IPS-20b (cell line): ENCODE results near the gene SOD1.

Experiments used
- H3K27ac ChIP-seq: one replicate; pipeline ENCODE4 v1.5.1; 2013; ENCODE audit warnings: low read length
- H3K27me3 ChIP-seq: 2 replicates; pipeline ENCODE4 v1.6.1; 2013; ENCODE audit warnings: mild to moderate bottlenecking, low read length, inconsistent platforms; ENCODE audit not compliant: insufficient read depth
- H3K36me3 ChIP-seq: 2 replicates; pipeline ENCODE4 v1.6.1; 2013; ENCODE audit warnings: low read depth, mild to moderate bottlenecking, inconsistent platforms, low read length, moderate library complexity; ENCODE audit not compliant: insufficient read depth
- H3K4me1 ChIP-seq: 2 replicates; pipeline ENCODE4 v1.6.1; 2013; ENCODE audit warnings: mild to moderate bottlenecking, control low read depth, inconsistent platforms, low read length, moderate library complexity; ENCODE audit not compliant: insufficient read depth
- H3K4me3 ChIP-seq: 2 replicates; pipeline ENCODE4 v1.5.1; 2013; ENCODE audit warnings: mild to moderate bottlenecking, low read length, inconsistent platforms
- H3K9ac ChIP-seq: 2 replicates; pipeline ENCODE4 v1.6.1; 2013; ENCODE audit warnings: low read depth, mild to moderate bottlenecking, inconsistent platforms, low read length, moderate library complexity
- H3K9me3 ChIP-seq: 2 replicates; pipeline ENCODE4 v1.6.1; 2013; ENCODE audit warnings: mild to moderate bottlenecking, low read depth, low read length, inconsistent platforms; ENCODE audit not compliant: insufficient read depth

Gene SOD1

DNA sequence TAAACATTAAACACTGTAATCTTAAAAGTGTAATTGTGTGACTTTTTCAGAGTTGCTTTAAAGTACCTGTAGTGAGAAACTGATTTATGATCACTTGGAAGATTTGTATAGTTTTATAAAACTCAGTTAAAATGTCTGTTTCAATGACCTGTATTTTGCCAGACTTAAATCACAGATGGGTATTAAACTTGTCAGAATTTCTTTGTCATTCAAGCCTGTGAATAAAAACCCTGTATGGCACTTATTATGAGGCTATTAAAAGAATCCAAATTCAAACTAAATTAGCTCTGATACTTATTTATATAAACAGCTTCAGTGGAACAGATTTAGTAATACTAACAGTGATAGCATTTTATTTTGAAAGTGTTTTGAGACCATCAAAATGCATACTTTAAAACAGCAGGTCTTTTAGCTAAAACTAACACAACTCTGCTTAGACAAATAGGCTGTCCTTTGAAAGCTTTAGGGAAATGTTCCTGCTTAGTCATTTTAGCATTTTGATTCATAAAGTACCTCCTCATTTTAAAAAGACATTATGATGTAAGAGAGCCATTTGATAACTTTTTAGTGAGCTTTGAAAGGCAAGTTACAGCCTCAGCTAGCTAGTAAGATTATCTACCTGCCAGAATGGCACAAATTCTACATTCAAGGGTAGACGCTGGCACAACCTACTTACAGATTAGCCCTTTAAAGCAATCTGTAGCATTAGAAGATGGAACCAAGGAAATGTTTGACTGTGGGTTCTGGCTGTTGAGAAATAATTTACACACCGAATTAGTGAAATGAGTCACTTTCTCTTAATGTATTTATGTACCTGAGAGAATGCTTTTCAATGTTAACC is 9.4 kb downstream of the SOD1 start:
- Histone ChIP-seq H3K27ac (no peak overlapping the region), H3K9ac (no peak overlapping the region), H3K27me3 (no peaks in the 10 kb centered on the region), H3K36me3 (peaks cover 80% of the 10 kb centered on the region), H3K9me3 (no peaks in the 10 kb centered on the region), H3K4me3 (no peak overlapping the region), H3K4me1 (peaks cover 16% of the 10 kb centered on the region; the same call in 1 of the 2 replicates)

DNA sequence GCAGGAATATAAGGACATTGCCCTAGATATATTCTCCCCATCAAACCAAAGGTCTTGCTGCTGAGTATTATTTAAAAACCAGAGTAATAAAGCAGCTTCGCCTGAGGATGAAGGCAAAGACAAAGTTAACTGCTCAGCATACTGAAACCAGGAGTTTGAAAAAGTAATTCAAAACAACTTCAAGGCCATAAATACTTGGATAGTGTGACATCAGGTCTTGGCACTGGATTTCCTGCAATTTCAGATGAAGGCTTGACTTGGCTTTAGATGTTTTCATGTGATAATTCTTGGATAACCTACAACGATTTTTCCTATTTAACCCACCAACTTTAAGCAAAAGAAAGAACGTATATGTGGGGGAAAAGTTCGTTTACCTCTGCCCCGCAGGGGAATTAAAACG is 10.6 kb downstream of the SOD1 start:
- no peaks in the 10 kb centered on the region for H3K9me3 ChIP-seq
- peaks cover 16% of the 10 kb centered on the region; the same call in 1 of the 2 replicates for H3K4me1 ChIP-seq
- no peak overlapping the region for H3K4me3 ChIP-seq
- no peaks in the 10 kb centered on the region for H3K27me3 ChIP-seq
- H3K9ac ChIP-seq = no peak overlapping the region
- H3K36me3 ChIP-seq = peaks cover 72% of the 10 kb centered on the region
- no peak overlapping the region for H3K27ac ChIP-seq

- Histone ChIP-seq H3K27me3 (no peaks in the 10 kb centered on the region), H3K4me3 (no peak overlapping the region), H3K4me1 (peaks cover 16% of the 10 kb centered on the region; the same call in 1 of the 2 replicates), H3K9ac (no peak overlapping the region), H3K27ac (no peak overlapping the region), H3K9me3 (no peaks in the 10 kb centered on the region), H3K36me3 (peaks cover 63% of the 10 kb centered on the region)
These were observed 11.7 kb downstream of the SOD1 start for GRCh38 chr21:31671146-31671716.

DNA sequence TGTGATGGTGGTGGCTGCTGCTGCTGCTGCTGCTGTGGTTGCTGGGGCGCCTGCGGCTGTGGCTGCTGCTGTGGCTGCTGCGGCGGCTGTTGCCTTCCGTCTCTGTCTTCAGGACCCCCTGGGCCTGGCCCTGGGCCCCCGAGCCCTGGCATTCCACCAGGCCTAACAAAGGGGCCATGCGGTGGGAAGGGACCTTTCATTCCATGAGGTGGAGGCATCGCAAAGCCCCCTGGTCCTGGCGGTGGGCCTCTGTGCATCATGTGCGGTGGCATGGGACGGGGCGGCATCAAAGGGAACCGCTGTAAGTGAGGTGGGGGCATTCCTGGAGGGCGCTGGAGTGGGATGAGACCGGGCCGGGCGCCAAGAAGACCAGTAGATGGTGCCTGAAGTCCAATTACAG is 12.4 kb downstream of the SOD1 start:
- H3K9ac ChIP-seq = no peak overlapping the region
- H3K27me3 ChIP-seq = no peaks in the 10 kb centered on the region
- H3K4me3 ChIP-seq = no peak overlapping the region
- H3K27ac ChIP-seq = no peak overlapping the region
- H3K9me3 ChIP-seq = no peaks in the 10 kb centered on the region
- H3K4me1 ChIP-seq = peaks cover 16% of the 10 kb centered on the region; the same call in 1 of the 2 replicates
- peaks cover 56% of the 10 kb centered on the region for H3K36me3 ChIP-seq

- Histone ChIP-seq H3K4me1 (peaks cover 13% of the 10 kb centered on the region; the same call in 1 of the 2 replicates), H3K4me3 (no peak overlapping the region), H3K9me3 (no peaks in the 10 kb centered on the region), H3K27me3 (no peaks in the 10 kb centered on the region), H3K9ac (no peak overlapping the region), H3K27ac (no peak overlapping the region), H3K36me3 (peaks cover 54% of the 10 kb centered on the region)
These were observed 13.9 kb downstream of the SOD1 start for GRCh38 chr21:31673321-31673912.

GRCh38 chr21:31675318-31675717 is 15.8 kb downstream of the SOD1 start:
- Histone ChIP-seq H3K4me1 (peaks cover 5% of the 10 kb centered on the region; the same call in 1 of the 2 replicates), H3K27ac (no peak overlapping the region), H3K9ac (no peak overlapping the region), H3K36me3 (peaks cover 56% of the 10 kb centered on the region), H3K4me3 (no peak overlapping the region), H3K27me3 (no peaks in the 10 kb centered on the region), H3K9me3 (no peaks in the 10 kb centered on the region)

- Histone ChIP-seq H3K9ac (no peak overlapping the region), H3K36me3 (peaks cover 56% of the 10 kb centered on the region), H3K27me3 (no peaks in the 10 kb centered on the region), H3K4me3 (no peak overlapping the region), H3K27ac (no peak overlapping the region), H3K9me3 (no peaks in the 10 kb centered on the region), H3K4me1 (no peaks in the 10 kb centered on the region)
These were observed 16.5 kb downstream of the SOD1 start for GRCh38 chr21:31675960-31676359.

DNA sequence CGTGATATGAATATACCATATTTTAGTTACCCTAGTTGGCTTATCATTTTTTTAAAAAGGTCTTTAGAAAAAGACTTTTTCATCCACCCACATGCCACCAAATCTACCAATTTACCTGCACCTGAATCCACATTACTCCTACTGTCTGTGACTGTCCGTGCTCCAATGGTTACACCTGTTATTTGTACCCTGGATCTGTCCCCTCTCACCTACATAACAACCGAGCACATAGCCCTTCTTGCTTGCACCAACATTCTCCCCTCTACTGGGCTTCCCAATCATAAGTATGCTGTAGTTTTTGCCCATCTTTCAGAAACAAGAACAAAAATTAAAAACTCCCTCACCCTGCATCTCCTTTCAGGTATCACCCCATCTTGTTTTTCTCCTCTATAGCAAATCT is 17.6 kb downstream of the SOD1 start:
- Histone ChIP-seq H3K27ac (no peak overlapping the region), H3K9me3 (no peaks in the 10 kb centered on the region), H3K9ac (no peak overlapping the region), H3K36me3 (peaks cover 56% of the 10 kb centered on the region), H3K27me3 (no peaks in the 10 kb centered on the region), H3K4me1 (no peaks in the 10 kb centered on the region), H3K4me3 (no peak overlapping the region)

DNA sequence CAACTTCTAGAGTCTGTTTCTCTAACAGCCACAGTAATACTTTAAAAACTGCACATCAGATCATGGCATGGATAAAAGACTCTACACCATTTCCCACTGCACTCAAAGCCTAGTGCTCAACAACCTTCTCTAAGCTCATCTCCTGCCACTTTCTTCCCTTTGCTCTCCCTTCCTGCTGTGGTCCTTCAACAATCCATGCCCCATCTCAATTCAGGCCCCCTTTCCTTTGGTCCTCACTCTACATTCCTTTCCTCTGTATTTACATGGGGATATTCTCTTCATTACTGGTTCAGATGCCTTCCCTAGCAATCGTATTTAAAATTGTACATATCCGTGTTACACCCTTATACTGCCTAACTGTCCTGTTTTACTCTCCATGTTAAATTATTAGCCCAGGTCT is 19.0 kb downstream of the SOD1 start:
- H3K9me3 ChIP-seq = no peaks in the 10 kb centered on the region
- no peaks in the 10 kb centered on the region for H3K27me3 ChIP-seq
- peaks cover 64% of the 10 kb centered on the region for H3K36me3 ChIP-seq

DNA sequence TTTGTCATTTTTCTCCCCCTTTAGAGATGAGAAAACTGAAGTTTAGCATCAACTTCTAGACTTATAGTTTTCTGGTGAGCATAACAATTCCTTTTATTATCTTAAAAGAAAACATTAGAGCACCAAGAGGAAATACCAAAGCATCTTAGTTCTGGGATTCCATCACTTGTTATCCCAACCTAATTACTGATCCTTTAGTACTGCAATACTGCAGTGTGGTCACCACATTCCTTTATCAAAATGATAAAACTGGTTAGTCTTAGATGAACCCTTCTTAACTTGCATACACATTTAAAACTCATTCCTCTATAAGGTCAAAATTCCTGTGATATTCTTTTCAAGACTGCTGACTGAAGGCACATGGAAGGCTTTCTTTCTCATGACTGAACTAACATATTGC is 23.1 kb downstream of the SOD1 start:
- H3K27me3 ChIP-seq = no peaks in the 10 kb centered on the region
- H3K36me3 ChIP-seq = peaks cover 99% of the 10 kb centered on the region
- no peak overlapping the region for H3K4me3 ChIP-seq
- H3K9ac ChIP-seq = no peak overlapping the region
- no peaks in the 10 kb centered on the region for H3K9me3 ChIP-seq
- no peaks in the 10 kb centered on the region for H3K4me1 ChIP-seq
- no peak overlapping the region for H3K27ac ChIP-seq

More for the DNA sequence above, 19.0 kb downstream of the SOD1 start:
- Histone ChIP-seq H3K4me1 (no peaks in the 10 kb centered on the region), H3K4me3 (no peak overlapping the region), H3K27ac (no peak overlapping the region), H3K9ac (no peak overlapping the region)

- Histone ChIP-seq H3K9me3 (no peaks in the 10 kb centered on the region), H3K27ac (no peak overlapping the region), H3K4me1 (no peaks in the 10 kb centered on the region), H3K9ac (no peak overlapping the region), H3K4me3 (no peak overlapping the region), H3K36me3 (peaks cover 99% of the 10 kb centered on the region), H3K27me3 (no peaks in the 10 kb centered on the region)
These were observed 23.5 kb downstream of the SOD1 start for GRCh38 chr21:31683029-31683428.

- Histone ChIP-seq H3K9me3 (no peaks in the 10 kb centered on the region), H3K4me3 (no peak overlapping the region), H3K4me1 (no peaks in the 10 kb centered on the region), H3K27ac (no peak overlapping the region), H3K27me3 (no peaks in the 10 kb centered on the region), H3K36me3 (peaks cover 99% of the 10 kb centered on the region), H3K9ac (no peak overlapping the region)
These were observed 25.4 kb downstream of the SOD1 start for GRCh38 chr21:31684918-31685317.
